Measurements from ENCODE around the gene DBH. TPM values are rescaled to one million over a fixed set of nuclear protein-coding genes. Genes with fewer than 3 reads are reported as not detected.

DBH gene
- total RNA-seq, 1 donor from 2014 or later, result not detected

DNA sequence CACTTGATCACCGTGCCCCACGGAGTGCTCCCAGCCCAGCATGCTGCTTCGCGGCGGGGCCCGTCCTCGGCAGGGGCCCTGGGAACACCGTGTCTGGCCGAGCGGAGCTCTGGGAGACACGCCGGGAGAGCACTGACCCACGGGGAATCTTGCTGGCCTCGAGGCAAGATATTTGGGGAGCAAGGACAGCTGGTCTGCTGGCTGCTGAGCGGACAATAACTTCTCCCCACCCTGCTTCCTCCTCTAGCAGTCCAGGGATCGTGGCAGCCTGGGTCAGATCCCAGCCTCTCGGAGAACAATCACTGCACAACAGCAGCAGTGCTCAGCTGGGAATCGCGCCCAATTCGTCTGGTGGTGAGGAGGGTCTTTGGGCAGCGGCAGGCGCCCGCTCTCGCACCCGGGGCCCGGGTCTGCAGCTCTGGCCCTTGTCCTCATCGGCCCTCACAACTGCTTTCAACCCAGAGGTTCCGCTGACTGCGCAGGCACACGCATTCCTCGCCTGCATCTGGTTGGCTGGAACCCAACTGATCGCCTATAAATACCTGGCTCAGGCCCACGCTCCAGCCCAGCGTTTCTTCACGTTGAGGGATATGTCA lies 43.4 kb downstream of the DBH start:
- no peak for DNase-seq (ENCODE audit: low read depth)
- Histone ChIP-seq H3K36me3 (ENCODE audit: control insufficient read depth, insufficient read depth, low read length) (no peaks in the 10 kb centered on the region), H3K4me3 (ENCODE audit: low read depth, low read length) (no peak overlapping the region), H3K27me3 (ENCODE audit: control insufficient read depth, insufficient read depth, low read length) (no peaks in the 10 kb centered on the region)
- TF ChIP-seq, protein P1, sequence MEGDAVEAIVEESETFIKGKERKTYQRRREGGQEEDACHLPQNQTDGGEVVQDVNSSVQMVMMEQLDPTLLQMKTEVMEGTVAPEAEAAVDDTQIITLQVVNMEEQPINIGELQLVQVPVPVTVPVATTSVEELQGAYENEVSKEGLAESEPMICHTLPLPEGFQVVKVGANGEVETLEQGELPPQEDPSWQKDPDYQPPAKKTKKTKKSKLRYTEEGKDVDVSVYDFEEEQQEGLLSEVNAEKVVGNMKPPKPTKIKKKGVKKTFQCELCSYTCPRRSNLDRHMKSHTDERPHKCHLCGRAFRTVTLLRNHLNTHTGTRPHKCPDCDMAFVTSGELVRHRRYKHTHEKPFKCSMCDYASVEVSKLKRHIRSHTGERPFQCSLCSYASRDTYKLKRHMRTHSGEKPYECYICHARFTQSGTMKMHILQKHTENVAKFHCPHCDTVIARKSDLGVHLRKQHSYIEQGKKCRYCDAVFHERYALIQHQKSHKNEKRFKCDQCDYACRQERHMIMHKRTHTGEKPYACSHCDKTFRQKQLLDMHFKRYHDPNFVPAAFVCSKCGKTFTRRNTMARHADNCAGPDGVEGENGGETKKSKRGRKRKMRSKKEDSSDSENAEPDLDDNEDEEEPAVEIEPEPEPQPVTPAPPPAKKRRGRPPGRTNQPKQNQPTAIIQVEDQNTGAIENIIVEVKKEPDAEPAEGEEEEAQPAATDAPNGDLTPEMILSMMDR (IDR thresholded peaks at IDR 0.05; ENCODE audit: insufficient read depth, low read length, severe bottlenecking), result no peak
- no peak for FAIRE-seq

DNA sequence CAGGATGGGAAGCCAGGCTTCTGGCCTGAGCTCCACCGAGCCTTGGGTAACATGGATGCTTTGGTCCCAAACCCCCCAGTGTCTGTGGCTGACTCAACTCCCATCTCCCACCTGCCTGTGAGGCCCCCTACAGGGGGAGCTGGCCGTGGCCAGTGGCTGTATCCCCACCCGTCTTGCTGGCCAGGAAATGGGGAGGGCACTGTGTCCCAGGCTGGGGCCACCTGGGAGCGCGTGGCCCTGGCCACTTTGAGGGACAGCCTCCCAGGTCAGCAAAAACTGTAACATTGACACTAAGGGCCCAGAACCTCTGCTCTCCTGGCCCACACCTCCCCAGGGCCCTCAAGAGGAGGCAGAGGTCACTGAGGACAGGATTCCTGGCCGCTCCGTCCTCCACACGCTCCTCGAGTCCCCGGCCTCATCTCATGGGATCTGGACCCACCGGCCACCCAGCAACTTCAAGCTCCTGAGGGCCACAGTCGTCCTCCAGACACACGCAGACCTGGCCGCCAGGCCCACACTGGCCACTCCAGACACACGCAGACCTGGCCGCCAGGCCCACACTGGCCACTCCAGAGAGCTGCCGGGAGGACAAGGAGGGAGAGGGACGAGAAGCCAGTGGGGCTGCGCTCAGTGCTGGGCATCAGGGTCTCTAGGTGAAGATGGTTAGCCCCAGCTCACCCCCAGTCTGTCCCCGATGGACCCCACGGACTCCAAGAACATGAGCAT lies 44.2 kb downstream of the DBH start:
- Histone ChIP-seq H3K36me3 (ENCODE audit: control insufficient read depth, insufficient read depth, low read length) (no peaks in the 10 kb centered on the region), H3K27me3 (ENCODE audit: control insufficient read depth, insufficient read depth, low read length) (no peaks in the 10 kb centered on the region), H3K4me3 (ENCODE audit: low read depth, low read length) (no peak overlapping the region)
- DNase-seq (ENCODE audit: low read depth), result no peak
- TF ChIP-seq, protein P1 (IDR thresholded peaks at IDR 0.05; ENCODE audit: insufficient read depth, low read length, severe bottlenecking), result no peak
- no peak for FAIRE-seq

DNA sequence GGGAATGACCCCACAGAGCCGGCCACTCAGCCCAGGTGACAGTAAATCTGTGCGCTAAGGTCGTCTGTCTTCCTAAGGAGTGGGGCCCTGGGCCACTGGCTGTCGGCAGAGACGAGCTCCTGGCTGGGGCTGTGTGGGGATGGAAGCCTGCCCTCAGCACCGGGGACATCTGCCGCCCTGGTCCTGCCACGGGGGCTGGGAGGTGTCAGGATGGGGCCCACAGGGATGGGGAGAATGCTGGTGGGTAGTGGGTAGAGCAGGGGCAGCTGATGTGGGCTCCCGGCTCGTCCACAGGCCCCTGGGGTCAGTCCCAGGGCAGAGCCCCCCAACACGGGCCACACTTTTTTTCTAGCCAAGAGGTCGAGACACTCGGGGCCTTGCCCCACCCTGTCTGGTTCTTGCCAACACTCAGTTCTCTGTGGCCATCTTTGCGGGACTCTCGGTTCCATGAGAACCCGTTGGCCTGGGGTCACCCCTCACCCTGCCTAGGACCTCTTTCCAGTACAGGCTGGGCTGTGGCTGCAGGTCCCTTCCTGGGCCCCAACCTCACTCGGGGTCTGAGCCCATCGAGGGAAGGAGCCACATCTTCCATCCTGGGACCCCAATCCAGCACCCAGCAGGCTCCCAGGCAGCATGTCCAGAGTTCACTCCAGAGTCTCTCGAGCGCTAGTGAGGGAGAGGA lies 45.0 kb downstream of the DBH start:
- TF ChIP-seq, protein P1 (IDR thresholded peaks at IDR 0.05; ENCODE audit: insufficient read depth, low read length, severe bottlenecking), result no peak
- no peaks in the 10 kb centered on the region for H3K27me3 ChIP-seq (ENCODE audit: control insufficient read depth, insufficient read depth, low read length)
- no peak overlapping the region for H3K4me3 ChIP-seq (ENCODE audit: low read depth, low read length)
- FAIRE-seq, result no peak
- H3K36me3 ChIP-seq (ENCODE audit: control insufficient read depth, insufficient read depth, low read length), result no peaks in the 10 kb centered on the region
- no peak for DNase-seq (ENCODE audit: low read depth)

DNA sequence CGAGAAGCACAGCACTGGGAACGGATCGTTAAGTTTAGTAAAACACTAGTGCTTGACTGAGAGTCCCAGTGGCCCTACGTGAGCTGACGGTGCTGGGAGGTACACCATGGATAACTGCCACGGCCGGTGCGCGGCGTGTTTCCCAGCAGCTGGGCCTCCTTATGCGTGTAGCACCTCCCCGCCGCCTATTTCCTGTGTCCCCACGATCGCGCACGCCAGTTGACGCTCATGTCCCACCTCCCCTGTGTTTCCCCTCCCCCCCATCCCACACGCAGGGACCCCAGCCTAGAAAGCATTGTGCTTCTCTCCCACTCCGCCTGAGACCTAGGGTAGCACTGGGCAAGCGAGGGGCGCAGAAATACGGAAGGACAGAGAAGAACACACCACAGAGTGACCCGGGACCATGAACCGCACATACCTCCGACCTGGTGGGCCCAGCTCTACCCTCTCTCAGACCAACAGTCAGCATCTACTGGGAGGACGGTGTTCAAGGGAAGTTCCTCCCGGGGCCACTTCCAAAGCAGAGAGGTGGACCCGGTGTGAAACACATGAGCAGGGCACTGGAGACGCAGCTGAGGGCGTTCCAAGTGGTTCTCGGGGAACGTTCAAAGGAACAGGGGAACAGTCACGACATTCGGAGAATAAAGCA lies 45.6 kb downstream of the DBH start:
- Histone ChIP-seq H3K27me3 (ENCODE audit: control insufficient read depth, insufficient read depth, low read length) (no peaks in the 10 kb centered on the region), H3K36me3 (ENCODE audit: control insufficient read depth, insufficient read depth, low read length) (no peaks in the 10 kb centered on the region), H3K4me3 (ENCODE audit: low read depth, low read length) (no peak overlapping the region)
- no peak for DNase-seq (ENCODE audit: low read depth)
- peak; percentile 52 for FAIRE-seq
- TF ChIP-seq, protein P1 (IDR thresholded peaks at IDR 0.05; ENCODE audit: insufficient read depth, low read length, severe bottlenecking), result no peak

- Histone ChIP-seq H3K36me3 (ENCODE audit: control insufficient read depth, insufficient read depth, low read length) (no peaks in the 10 kb centered on the region), H3K27me3 (ENCODE audit: control insufficient read depth, insufficient read depth, low read length) (no peaks in the 10 kb centered on the region), H3K4me3 (ENCODE audit: low read depth, low read length) (no peak overlapping the region)
- FAIRE-seq (no peak), DNase-seq (ENCODE audit: low read depth) (no peak)
- TF ChIP-seq, protein P1 (IDR thresholded peaks at IDR 0.05; ENCODE audit: insufficient read depth, low read length, severe bottlenecking), result no peak
These were observed 46.8 kb downstream of the DBH start for GRCh38 chr9:133682818-133683585.
